ENCODE results near the gene ACSM2B.
"Not testable (repeated sequence)": the region's sequence is repeated elsewhere in the genome, so short reads cannot be mapped to it uniquely, and the experiment has no call there.

ACSM2B gene, protein sequence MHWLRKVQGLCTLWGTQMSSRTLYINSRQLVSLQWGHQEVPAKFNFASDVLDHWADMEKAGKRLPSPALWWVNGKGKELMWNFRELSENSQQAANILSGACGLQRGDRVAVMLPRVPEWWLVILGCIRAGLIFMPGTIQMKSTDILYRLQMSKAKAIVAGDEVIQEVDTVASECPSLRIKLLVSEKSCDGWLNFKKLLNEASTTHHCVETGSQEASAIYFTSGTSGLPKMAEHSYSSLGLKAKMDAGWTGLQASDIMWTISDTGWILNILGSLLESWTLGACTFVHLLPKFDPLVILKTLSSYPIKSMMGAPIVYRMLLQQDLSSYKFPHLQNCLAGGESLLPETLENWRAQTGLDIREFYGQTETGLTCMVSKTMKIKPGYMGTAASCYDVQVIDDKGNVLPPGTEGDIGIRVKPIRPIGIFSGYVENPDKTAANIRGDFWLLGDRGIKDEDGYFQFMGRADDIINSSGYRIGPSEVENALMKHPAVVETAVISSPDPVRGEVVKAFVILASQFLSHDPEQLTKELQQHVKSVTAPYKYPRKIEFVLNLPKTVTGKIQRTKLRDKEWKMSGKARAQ

DNA sequence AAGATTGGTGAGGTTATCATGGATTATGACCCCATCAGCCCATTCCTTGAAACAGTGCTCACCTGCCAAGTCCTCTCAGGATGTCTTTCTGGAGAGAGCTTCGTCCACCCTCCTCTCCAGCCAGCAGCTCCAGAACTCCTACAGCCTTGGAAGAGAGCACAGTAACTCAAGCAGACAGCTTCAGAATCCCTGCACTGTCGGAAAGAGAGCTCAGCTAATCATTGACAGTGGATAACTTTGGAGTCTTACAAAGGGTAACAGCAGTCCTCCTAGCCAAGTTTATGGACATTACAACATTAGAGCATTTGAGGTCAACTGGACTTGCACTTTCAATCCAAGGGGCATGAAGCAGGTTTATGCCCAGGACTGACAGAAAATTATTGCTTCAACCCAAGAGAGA lies at the start of gene ACSM2B:
Gene ACSM2B (minus strand): TSS at position 223 of the 400 bp plus-strand sequence. CDS start 11,522 bp downstream, outside the sequence.
- not testable (repeated sequence) for H3K4me3 ChIP-seq (ENCODE audit: low read depth, low read length)

DNA sequence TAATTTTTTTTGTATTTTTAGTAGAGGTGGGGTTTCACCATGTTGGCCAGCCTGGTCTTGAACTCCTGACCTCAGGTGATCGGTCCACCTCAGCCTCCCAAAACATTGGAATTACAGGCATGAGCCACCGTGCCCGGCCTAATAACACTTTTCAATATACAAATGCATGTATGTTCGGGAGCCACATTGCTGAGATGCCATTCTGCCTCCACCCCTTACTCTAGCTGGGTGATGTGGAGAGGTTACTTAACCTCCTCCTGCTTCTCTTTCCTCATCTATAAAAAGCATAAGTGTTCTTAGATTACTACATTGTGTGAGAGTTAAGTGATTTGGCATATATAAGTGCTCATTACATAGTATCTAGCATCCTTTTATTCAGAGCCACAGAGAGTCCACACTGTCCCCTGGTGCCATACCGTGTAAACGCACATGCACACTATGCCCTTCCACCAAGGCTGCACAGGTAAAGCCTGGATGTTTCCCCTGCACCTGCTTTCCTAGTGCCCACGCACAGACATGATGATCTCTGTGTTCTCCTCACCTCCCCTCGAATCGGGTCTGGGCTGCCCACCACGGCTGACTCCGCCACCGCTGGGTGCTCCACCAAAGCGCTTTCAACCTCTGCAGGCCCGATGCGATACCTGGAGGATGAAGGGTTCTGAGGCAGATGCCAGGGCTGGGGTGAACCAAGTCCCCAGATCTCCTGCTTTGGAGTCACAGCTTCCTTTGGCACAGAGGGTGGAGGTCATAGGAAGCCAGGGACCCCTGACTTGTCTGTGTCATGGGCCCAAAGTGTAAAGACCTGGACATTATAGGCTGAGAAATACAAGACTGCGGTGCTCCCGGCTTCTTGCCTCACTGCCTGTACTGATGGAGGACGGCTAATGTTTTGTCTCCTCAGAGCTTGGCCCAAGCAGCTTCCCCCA lies 49.0 kb upstream of the ACSM2B start:
- H3K4me3 ChIP-seq (ENCODE audit: low read depth, low read length) = no peak overlapping the region
- TF ChIP-seq, protein P1, sequence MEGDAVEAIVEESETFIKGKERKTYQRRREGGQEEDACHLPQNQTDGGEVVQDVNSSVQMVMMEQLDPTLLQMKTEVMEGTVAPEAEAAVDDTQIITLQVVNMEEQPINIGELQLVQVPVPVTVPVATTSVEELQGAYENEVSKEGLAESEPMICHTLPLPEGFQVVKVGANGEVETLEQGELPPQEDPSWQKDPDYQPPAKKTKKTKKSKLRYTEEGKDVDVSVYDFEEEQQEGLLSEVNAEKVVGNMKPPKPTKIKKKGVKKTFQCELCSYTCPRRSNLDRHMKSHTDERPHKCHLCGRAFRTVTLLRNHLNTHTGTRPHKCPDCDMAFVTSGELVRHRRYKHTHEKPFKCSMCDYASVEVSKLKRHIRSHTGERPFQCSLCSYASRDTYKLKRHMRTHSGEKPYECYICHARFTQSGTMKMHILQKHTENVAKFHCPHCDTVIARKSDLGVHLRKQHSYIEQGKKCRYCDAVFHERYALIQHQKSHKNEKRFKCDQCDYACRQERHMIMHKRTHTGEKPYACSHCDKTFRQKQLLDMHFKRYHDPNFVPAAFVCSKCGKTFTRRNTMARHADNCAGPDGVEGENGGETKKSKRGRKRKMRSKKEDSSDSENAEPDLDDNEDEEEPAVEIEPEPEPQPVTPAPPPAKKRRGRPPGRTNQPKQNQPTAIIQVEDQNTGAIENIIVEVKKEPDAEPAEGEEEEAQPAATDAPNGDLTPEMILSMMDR (IDR thresholded peaks at IDR 0.05; ENCODE audit: borderline replicate concordance, insufficient read depth, low read depth, low read length) = no peak

DNA sequence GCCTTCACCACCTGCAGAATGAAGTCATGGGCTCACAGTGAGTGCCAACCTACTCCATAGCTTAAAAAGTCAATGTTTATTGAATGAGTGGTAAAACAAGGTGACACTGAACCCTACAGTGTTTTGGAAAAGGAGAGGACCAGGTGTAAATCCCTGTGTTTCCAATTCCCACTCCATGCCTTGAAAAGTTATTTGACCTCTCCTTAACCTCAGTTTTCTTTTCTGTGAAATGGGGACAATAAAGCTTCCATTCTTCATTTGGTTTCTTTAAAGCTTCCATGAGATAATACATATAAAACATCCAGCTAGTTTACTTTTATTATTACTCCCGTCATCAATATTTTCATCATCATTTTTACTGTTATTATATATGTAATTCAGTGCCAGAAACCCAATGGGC lies 48.0 kb upstream of the ACSM2B start:
- TF ChIP-seq, protein P1 (IDR thresholded peaks at IDR 0.05; ENCODE audit: borderline replicate concordance, insufficient read depth, low read depth, low read length) = no peak
- H3K4me3 ChIP-seq (ENCODE audit: low read depth, low read length) = no peak overlapping the region

DNA sequence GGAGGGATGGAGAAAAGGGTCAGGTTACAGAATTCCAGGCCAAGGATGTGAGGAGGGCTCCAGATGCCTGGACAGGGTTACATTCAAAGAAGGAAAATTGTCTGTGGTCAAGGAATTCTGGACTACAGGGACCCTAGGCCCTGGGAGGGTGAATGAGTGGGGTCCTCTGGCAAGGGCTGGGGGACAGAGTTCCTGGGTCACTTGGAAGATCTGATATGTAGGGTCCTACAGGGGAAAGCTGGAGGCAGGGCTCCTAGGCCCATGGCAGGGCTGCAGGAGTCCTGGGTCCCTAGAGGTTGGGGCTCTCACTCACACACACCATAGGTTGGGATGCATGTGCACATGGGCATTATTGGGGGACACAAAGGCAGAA lies 46.3 kb upstream of the ACSM2B start:
- H3K4me3 ChIP-seq (ENCODE audit: low read depth, low read length) = no peak overlapping the region
- TF ChIP-seq, protein P1 (IDR thresholded peaks at IDR 0.05; ENCODE audit: borderline replicate concordance, insufficient read depth, low read depth, low read length) = no peak

DNA sequence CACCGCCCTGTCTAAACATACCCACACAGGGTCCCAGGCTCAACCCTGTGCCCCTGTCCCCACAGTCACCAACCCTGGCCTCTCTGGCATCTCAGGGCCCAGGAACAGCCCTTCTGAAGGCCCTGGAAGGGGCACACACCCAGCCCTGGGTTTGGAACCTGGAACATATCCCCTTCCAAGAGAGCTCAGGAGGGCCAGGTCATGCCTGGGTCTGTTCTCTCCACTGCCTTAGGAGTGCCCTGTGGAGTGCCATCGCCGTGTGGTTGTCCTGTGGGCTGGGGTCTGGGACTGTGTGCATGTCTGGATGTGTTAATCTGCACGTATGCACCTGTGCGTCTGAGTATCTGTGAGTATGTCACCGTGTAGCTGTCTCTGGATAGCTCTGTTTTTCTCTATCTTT lies 45.2 kb upstream of the ACSM2B start:
- H3K4me3 ChIP-seq (ENCODE audit: low read depth, low read length) = no peak overlapping the region
- TF ChIP-seq, protein P1 (IDR thresholded peaks at IDR 0.05; ENCODE audit: borderline replicate concordance, insufficient read depth, low read depth, low read length) = no peak

DNA sequence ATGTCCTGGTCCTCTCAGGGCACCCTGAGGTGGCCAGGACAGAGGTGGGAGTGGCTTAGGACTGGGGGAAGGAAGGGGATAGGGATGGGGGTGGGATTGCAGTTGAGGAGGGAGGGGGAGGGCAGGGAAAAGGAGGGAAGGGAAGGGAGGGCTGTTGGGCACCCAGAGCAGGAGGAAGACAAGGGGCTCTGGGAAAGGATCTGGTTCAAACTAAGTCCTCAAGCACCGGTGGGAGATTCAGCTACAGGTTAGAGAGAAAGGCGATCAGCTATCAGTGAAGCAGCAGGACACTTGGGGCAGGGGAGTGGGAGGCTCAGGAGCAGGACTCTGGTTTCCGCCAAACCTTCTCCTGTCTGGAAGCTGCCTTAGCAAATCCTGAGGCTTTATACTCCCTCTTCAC lies 44.6 kb upstream of the ACSM2B start:
- H3K4me3 ChIP-seq (ENCODE audit: low read depth, low read length) = no peak overlapping the region
- TF ChIP-seq, protein P1 (IDR thresholded peaks at IDR 0.05; ENCODE audit: borderline replicate concordance, insufficient read depth, low read depth, low read length) = no peak

DNA sequence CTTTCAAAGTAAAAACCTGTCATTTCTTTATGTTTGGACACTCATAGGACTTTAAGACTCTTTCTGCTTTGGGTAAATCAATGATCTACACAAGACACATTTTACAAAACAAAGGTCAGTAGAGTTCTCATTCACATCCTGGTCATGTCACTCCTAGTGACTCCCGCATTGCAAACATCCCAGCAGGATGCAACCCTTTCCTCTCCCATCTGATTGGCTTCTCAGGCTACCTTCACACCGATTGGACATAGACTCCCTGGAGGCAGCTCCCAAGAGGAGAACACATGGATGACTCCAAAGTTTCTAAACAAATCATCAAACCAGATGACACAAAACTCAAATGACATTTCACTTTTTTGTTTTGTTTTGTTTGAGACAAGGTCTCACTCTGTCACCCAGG lies 43.8 kb upstream of the ACSM2B start:
- H3K4me3 ChIP-seq (ENCODE audit: low read depth, low read length) = no peak overlapping the region
- TF ChIP-seq, protein P1 (IDR thresholded peaks at IDR 0.05; ENCODE audit: borderline replicate concordance, insufficient read depth, low read depth, low read length) = no peak
